GM18868 (cell line): Measurements from ENCODE around the gene BICC1.

ENCODE experiments used
- ATAC-seq: cut with Tn5 transposase; IDR thresholded peaks from one replicate; pipeline ENCODE4 v1.9.1; 2021; ENCODE audit warnings: mild to moderate bottlenecking, moderate library complexity; ENCODE audit not compliant: unreplicated experiment

BICC1 gene

GRCh38 chr10:58512491-58513187 is at the start of gene BICC1:
BICC1 (plus strand) TSS chr10:58512872; CDS start chr10:58513144, 272 bp downstream.
- peak; percentile 48 for ATAC-seq

- no peak for ATAC-seq
Observed at GRCh38 chr10:58464956-58465355, 47.7 kb upstream of the BICC1 start.

- no peak for ATAC-seq
Observed at GRCh38 chr10:58465629-58466028, 47.0 kb upstream of the BICC1 start.

GRCh38 chr10:58467931-58468635 is 44.6 kb upstream of the BICC1 start:
- ATAC-seq: no peak

GRCh38 chr10:58473976-58474375 is 38.7 kb upstream of the BICC1 start:
- ATAC-seq: no peak

GRCh38 chr10:58475322-58476277 is 37.1 kb upstream of the BICC1 start:
- no peak for ATAC-seq

- no peak for ATAC-seq
Observed at GRCh38 chr10:58477122-58477521, 35.5 kb upstream of the BICC1 start.

GRCh38 chr10:58477902-58478301 is 34.8 kb upstream of the BICC1 start:
- no peak for ATAC-seq

- no peak for ATAC-seq
Observed at GRCh38 chr10:58479045-58479444, 33.6 kb upstream of the BICC1 start.

- no peak for ATAC-seq
Observed at GRCh38 chr10:58480321-58480720, 32.4 kb upstream of the BICC1 start.

GRCh38 chr10:58481569-58482109 is 31.0 kb upstream of the BICC1 start:
- no peak for ATAC-seq

- ATAC-seq: no peak
Observed at GRCh38 chr10:58486821-58487220, 25.9 kb upstream of the BICC1 start.

GRCh38 chr10:58488921-58489320 is 23.8 kb upstream of the BICC1 start:
- ATAC-seq: no peak

GRCh38 chr10:58502956-58503355 is 9.7 kb upstream of the BICC1 start:
- no peak for ATAC-seq

- no peak for ATAC-seq
Observed at GRCh38 chr10:58508316-58508715, 4.4 kb upstream of the BICC1 start.

GRCh38 chr10:58511765-58512490 is 744 bp upstream of the BICC1 start:
- no peak for ATAC-seq

GRCh38 chr10:58513188-58514110 is 777 bp downstream of the BICC1 start:
- peak; percentile 23 for ATAC-seq

- ATAC-seq: no peak
Observed at GRCh38 chr10:58514111-58514770, 1.6 kb downstream of the BICC1 start.
